ENCODE measurements around the gene TBX2.

Gene TBX2

GRCh38 chr17:61456061-61456681 lies 56.5 kb downstream of the TBX2 start:
- DNase-seq = no peak

- no peak for DNase-seq
Observed at GRCh38 chr17:61456688-61457225, 57.1 kb downstream of the TBX2 start.

- no peak for DNase-seq
Observed at GRCh38 chr17:61457226-61457983, 57.8 kb downstream of the TBX2 start.

GRCh38 chr17:61458000-61458399 lies 58.4 kb downstream of the TBX2 start:
- DNase-seq = no peak

GRCh38 chr17:61458421-61459141 lies 58.9 kb downstream of the TBX2 start:
- no peak for DNase-seq
